HG02763 (cell line): ENCODE data around the gene ITGA1.

ENCODE experiments used
- ATAC-seq: cut with Tn5 transposase; IDR thresholded peaks from one replicate; pipeline ENCODE4 v1.9.1; 2021; ENCODE audit warnings: mild to moderate bottlenecking, moderate library complexity; ENCODE audit not compliant: unreplicated experiment

ITGA1 gene

DNA sequence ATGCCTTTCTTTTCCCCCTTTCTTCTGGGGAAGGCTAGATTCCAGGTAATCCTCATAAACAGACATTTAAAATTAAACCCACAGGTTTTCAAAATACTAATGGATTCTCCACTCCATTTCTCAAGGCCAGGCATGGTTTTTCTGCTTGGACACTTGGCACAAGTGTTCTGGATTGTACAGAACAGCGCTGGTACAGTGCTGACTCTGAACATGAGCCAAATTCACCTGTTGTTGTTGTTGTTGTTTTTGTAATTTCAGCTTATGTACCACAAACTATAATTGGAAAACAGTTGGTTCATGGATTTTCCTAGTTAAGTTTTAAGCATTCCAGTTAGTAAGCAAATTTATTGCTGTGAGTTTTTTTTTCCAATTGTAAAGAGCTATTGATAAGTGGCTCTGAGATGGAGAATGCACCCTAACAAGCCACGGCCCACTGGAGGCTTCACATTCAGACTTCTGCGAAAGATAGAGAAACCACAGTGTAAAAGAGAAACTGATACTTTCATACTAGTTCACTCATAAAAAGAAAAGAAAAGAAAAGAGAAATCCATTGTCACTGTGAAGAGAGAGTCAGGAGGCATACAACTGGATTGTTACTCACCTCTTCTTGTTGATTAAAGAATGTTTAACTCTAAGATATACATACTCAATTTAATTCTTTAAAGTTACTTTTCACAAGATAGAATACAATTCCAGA is 16.2 kb upstream of the ITGA1 start:
- peak; percentile 98 for ATAC-seq

DNA sequence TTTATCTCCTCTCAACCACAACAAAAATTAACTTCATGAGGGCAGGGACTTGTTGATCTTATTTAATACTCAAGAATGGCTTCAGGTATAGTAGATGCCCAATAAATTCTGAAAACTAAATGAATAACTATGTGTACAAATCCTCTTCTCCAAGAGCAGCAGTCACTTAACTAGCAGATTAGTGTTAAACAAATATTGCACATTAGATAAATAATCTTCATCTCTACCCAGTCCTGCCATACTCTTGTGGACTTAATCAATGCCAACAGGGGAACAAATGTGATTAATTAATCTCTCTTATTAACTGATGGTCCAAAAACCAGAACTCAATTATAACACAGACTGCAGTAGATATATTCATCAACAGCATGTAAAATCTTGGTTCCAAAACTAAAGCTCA is 15.0 kb upstream of the ITGA1 start:
- no peak for ATAC-seq

DNA sequence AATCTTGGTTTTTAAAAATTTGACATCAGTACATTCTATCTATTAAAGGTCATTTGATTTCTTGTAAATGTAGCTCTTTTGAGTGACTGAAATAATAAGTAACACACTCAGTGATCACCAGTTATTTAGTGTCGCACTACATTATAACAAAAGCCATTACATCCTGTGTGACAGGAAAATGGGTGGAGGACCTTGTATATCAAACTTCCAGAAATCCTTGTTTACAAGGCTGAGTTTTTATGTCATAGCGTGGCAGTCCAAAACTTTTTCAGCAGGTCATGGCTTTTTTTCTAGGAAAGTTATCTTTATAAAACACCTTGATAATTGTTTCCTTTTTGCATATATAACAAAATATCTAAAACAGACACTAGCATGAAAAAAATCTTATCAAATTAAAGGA is 14.4 kb upstream of the ITGA1 start:
- no peak for ATAC-seq

DNA sequence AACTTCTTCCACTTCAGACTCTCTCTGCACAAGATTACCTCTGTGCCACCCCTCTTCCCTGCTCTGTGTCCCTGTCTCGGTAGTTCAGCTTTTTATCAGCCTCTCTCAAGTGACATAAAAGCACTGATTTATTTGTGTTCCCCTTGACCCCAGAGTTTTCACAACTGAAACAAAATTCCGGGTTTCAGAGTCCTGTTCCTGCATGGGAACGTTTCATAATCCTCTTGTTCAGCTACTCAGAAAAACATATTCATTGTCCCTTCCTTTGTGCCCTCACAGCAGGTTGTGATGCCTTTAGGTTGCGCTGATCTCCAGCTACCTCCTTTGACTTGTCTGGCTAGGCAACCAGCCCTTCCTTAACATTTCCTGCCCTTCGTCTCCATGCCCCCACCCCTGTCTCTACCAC is 13.7 kb upstream of the ITGA1 start:
- ATAC-seq = no peak

DNA sequence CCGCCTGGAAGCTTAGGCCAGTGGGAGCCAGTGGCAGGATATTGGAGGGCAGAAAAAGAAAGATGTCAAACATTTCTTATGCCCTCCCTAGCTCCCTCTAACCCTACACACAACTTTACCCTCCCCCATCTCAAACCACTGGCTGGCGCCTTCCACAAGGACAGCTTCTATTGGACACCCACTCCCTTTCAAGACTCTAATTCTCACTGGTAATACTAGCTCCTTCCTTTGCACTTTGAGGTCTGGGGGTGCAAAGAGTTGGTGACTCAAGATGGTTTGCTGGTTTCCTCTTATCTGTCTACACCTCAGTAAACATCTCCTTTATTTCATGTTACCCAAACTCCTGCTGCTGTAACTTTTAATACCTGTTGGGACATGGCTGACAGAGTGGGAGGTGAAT is 11.6 kb upstream of the ITGA1 start:
- ATAC-seq = no peak

DNA sequence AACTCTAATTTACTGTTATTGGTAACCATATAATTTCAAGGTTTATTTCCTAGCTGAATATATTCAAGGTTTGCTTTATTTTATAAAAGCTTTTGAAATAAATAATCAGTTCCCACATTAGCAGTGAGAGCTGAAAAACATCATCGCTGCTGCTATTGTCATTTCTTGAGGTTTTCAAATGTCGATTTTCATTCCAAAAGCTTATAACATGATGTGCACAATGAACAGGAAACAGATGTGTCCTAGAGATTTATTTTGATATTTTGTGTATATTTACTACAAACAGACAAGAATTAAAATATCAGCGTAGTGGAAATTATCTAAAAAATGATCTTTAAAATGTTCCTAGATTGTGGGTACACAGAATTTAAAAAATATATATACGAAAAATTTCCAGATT is 10.5 kb upstream of the ITGA1 start:
- no peak for ATAC-seq

DNA sequence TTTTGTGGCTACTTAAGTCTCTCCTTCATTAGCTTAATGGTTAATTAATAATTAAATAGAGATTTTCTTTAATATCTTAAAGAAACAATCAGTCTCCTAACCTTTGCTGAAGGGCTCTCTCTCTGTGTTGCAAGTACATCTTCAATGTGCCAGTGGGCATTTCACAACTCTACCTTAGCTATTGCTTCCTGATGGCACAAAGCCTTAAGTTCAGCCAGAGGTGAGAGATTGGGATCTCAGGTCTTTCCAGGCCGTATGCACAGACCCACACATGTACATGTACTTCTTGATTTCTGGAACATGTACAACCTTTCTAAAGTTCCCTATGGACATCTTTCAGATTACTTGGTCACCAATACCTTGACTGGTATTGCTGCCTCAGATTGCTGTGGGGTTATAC is 8.9 kb upstream of the ITGA1 start:
- ATAC-seq = no peak

DNA sequence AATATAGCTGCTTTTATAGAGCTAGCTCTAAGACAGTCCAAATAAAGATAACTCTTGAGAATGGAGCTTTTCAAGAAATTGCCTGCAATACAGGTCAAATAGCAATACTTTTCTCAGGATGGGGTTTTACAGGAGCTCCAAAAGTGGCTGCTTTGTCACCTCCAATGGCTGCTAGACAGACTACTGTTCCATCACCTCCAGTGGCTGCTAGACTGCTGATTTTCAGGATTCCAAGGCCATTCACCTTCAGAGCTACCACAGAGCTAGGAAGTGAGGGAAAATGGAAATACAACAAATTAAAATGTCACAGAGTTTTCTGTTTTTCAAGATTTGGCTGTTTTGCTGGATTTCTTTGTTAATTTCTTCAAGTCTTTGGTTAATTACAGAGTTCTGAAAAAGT is 8.5 kb upstream of the ITGA1 start:
- no peak for ATAC-seq

DNA sequence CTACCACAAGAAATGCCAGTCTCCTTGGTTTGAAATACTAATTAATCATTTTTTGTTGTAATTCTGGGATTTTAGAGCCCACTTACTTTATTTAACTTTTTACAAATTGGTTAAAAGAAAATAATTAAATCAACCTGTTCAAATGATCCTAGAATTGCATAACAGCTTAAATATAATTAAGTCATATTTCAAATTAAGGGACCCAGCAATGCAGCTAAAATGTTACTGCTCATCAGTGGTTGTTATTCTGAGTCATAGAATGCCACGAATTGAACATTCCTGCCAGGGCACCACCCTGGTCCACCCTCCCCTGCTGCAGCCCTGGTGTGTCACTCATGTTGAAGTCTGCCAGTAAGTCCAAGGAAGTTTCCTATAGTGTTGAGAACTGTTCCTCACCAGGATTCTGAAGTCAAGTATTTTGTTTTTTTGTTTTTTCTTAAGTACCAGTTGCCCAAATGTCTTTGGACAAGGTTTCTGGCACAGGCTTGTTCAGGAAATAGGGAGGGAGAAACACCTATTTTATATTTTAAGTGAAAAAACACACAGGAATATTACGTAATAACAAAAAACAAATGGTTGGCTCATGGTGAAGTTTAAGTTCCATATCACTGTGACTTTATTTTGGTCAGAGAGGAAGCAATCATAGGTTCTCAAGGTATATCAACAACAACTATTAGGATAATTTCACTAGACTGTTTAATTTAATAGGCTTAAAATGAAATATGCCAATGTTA is 4.3 kb upstream of the ITGA1 start:
- ATAC-seq = no peak

DNA sequence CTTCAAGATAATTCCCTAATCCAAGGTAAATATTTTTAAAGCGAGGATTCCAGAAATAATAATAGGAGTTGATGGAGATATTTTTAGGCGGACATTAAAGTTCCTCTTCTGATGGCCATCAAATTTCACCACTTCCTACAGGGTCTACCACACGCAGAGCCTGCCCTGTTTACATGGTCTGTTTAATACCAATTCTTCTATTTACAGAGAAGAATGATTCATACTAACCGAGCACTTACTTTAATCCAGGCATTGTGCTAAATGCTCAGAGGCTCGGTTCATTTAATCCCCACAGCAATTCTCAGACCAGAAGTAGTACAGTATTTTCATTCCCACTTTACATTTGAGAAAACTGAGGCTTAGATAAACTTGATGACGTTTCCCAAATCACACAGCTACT is 3.0 kb upstream of the ITGA1 start:
- no peak for ATAC-seq

DNA sequence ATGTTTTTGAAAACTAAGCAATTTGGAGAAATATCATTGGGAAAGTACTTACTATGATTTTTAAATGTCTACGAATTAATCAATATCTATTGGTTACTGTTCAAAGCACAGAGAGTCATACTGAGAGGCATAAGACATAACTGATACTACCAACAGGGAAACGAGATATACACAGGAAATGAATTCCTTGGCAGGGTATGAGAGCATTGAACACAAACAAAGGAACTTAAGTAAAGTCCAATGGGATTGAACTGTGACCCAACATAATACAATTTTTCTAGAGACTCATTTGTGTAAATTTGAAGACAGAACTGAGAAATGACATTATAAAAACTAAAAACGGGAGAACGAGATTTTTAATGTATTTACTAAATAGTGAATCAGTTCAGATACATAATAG is 1.3 kb upstream of the ITGA1 start:
- no peak for ATAC-seq

DNA sequence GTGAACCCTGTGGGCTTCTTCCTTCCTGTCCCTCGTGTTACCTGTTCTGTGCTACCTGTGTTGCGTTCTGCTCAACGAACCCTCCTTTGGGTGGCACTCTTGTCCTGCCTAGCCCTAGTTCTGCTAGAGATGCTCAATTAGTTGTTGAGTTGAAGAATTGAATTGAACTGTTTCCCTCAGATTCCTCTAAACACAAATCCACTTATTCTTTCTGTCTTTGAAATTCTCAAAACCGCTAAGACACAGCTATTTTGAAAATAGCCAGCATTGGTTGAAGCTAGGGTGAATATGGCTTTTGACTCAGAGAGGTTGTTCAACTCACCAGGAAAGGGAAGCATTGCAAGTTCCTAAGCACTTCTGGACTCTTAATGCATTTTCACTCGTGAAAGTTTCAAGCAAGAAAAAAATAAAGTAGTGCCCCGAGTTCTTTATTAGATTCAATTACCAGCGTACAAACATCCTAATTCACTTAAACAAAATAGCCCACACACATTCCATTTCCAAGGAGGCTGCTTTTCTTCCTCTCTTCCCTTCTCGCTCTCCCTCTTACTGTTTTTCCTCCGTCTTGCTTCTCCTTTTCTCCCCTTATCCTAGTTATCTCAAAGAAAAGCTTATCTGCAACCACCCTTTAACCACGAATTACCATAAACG is 642 bp upstream of the ITGA1 start:
- peak; percentile 33 for ATAC-seq

DNA sequence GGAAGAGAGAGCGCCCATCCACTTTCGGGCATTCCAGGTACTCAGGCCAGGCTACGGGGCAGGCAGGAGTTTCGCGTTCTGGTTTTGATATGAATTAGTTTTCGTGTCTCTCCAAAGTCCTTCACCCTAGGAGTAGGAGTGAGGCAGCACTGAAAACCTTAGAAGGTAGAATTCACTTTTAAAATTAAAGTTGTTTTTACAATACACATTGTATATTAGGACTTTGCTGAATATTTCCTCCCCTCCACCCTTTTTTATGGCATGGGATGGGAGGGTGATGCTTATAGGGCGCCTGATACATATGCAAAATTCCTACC is 747 bp downstream of the ITGA1 start:
- no peak for ATAC-seq

DNA sequence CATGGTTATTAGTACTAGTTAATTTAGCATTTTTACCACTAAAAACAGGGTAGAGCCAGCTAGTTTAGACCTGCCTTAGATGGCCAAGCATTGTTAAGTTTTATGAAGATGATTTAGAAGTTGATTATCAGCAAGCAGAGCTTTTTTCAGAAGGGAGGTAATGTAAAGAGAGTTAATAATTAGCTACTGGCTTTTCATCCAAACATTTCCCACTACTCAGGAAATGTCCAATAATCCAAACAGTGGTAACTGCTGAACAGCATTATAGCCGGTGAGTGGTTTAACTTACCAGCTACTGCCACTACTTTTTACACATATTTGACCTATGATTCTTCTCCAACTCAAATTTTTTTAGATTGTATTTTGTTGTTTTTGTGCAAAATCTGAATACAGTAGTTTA is 1.7 kb downstream of the ITGA1 start:
- no peak for ATAC-seq

DNA sequence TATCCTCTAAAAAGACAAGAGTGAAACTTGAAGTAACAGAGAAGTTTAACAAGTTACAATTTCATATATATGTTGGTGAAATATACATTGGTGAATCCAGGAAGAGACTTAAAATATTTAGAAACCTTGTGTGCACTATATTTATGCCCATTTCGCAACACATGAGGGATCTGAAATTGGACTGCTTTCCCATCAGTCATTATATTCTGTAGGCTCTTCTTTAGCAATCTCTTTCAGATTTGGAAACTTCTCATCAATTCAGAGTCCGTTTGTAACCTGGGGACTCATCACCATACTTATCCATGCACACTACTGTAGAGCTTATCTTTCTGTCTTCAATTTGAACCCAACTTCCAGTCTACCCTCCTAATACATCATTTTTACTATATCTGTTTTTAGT is 2.1 kb downstream of the ITGA1 start:
- no peak for ATAC-seq

DNA sequence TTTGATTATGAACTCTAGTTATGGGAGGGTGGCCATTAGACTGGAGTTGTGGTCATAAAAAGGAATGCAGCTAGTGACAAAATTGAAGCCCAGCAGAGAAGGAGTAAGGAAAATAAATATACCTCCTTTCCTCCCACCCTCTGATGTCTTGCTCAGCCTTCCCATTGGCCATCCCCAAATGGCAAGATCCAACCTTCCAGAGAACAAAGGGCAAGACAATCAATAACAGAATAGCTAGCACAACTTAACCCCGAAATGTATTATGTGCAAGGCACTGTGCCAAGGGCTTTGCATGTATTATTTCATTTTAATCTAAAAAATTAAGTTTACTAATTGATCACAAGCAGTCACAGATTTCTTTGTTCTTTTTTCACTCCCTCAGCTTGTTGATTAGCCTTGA is 3.6 kb downstream of the ITGA1 start:
- ATAC-seq = no peak

DNA sequence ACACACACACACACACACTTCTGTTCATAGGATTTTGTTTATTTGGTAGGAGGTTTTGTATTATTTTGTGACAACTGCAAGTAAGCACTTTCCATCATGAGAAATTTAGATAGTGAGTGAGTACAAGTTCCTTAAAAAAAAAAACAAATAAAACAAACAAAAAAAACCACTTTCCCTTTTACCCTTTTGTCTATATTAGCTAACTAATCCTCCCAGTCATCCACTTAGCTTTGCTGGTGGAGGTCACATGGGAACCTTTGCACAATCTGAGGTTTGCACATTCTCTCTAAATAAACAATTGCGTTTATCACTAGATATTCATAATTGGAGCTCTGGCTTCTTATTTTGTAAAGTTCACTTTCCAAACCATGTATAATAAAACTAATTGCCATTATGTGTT is 6.8 kb downstream of the ITGA1 start:
- ATAC-seq = no peak

DNA sequence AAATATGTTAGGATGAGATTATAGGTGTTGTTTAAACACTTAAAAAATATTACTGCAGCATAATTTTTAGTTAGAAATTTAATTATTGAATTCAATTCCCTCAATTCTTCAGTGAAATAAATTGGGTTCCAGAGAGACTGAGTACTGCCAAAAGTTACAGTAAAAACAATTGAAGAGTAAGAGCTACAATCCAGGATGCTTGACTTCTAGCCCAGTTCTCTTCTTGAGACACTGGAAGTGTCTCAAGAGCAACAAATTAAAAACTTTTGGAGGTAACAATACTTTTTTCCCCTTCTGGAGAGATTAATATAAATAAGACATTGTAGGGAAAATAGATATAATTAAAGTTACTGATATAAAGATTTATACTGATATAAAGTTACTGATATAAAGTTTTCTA is 8.3 kb downstream of the ITGA1 start:
- no peak for ATAC-seq

DNA sequence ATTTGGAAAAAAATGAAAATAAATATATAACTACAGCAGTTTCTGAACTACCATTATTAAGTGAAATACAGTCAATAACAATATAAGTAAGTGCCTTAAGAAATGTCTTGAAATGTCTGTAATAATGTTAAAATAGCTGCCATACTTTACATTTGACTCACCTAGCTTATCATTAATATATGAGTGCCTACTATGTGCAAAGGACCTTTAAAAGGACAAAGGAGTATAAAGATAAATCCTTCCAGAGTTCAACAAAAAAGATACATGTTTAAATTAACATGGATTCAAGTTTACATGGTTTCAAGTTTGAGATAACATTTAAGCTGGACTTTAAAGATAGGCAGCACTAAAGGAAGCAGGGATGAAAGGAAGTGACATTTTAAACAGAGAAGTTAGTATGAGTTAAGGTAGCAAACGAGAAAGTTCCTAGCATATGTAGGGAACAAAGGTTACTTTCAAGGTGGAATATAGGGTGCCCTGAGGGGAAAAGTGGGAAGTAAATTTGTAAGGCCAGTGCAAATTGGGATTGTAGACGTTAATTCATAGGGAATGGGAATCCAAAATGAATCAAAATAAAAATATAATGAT is 8.9 kb downstream of the ITGA1 start:
- no peak for ATAC-seq

DNA sequence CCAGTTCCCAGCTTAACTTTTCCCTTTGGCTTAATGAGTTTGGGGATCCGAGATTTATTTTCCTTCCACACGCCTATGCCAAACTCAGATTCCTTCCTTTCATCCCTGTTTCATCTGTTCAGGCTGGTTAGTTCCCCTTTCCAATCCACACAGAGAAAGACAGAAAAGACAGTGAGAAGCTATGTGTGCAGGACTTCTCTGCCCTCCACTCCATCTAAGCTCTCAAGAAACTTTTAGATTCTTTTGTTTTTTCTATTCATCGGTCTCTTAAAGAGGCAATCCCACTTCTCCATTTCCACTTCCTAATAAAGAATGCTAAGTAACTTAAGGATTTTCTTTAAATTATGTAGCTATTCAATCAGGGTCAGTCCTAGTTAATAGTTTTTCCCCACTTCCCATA is 11.2 kb downstream of the ITGA1 start:
- ATAC-seq = no peak

DNA sequence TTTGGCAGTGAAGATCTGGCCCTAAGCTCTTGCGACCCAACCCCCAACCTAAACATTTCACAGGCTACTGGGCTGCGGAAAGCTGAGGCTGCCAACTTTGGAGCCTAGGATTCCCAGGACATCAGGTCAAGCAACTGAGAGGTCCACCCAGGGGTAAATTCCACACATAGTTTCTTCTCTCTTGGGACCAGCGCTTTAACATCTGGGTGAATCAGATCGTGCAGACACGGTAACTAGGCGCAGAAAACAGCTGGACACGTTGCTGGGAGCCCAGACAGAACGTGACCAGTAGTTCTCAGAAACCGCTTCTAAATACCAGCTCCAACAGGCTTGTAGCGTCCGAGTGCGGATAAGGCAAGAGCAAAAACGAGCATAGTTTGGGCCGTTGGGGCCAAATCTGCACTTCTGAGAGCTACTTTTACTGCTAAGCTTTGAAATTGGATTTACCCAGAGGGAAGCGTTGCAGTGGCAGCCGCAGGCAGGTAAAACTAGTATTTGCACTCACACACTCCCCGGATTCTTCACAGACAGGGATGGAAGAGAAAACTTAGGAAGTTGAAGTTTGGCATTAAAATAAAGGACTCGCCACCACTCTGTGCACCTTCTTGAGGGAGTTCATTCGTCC is 11.8 kb downstream of the ITGA1 start:
- ATAC-seq = peak; percentile 23

DNA sequence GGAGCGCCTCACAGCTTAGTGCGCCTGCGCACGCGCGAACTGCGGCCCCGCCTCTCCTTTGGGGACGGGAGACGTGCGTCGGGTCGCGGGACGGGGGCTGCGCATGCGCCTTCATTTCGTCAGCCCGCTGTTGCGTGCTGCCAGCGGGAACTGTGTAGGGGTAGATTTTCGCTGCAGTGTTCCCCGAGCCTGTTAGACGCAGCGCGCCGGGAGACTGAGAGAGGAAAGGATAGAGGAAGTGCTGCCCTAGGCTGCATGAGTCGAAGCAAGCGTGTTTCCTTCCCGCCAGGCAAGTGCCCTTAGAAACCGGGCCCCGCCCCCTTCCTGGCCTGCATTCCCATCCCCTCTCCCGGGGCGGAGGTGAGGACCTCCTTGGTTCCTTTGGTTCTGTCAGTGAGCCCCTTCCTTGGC is 12.3 kb downstream of the ITGA1 start:
- peak; percentile 88 for ATAC-seq
